Measurements from ENCODE around the gene F3. TPM values are rescaled to one million over a fixed set of nuclear protein-coding genes. Genes with fewer than 3 reads are reported as not detected.

The F3 gene
- 6.9 and 24.0 TPM in 2 replicates for total RNA-seq (ENCODE audit: low replicate concordance)

DNA sequence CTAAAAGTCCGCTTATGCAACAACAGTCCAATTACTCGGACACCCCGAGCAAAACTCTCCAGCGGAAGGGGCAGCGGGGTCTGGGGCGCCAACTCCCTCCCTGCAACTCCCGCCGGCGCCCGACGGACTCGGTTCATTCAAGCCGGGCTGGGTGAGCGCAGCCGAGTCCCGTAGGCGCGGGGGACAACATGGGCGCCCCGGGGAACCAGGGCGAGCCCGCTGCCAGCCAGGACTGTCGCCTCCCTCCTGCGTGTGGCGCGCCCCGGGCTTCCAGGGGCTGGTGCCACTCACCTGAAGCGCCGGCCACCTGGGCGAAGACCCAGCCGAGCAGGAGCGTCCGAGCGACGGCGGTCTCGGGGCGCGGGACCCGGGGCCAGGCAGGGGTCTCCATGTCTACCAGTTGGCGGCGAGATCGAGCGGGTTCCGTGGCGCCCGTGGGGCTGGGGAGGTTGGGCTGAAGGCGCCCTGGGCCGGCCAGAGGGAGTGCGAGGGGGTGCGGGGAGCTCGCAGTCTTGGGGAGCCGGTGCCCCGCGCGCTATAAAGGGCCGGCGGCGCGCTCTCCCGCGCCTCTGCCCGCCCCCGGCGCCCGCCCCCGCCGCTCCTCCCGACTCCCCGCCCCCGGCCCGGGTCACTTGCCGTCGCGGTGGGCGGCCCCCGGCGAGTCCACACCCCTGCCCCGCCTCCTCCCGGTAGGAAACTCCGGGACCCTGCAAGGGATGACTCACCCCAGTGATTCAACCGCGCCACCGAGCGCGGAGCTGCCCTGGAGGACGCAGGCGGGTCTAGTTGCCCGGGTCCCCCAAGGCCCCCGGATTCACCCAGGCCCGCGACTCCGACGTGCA is at the start of gene F3:
F3 (minus strand) TSS at position 514 of the 842 bp plus-strand sequence; CDS start at position 391, 123 bp downstream.
- TF ChIP-seq, protein P1, sequence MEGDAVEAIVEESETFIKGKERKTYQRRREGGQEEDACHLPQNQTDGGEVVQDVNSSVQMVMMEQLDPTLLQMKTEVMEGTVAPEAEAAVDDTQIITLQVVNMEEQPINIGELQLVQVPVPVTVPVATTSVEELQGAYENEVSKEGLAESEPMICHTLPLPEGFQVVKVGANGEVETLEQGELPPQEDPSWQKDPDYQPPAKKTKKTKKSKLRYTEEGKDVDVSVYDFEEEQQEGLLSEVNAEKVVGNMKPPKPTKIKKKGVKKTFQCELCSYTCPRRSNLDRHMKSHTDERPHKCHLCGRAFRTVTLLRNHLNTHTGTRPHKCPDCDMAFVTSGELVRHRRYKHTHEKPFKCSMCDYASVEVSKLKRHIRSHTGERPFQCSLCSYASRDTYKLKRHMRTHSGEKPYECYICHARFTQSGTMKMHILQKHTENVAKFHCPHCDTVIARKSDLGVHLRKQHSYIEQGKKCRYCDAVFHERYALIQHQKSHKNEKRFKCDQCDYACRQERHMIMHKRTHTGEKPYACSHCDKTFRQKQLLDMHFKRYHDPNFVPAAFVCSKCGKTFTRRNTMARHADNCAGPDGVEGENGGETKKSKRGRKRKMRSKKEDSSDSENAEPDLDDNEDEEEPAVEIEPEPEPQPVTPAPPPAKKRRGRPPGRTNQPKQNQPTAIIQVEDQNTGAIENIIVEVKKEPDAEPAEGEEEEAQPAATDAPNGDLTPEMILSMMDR (IDR thresholded peaks at IDR 0.05; ENCODE audit: insufficient read depth, low read length), result peak; percentile 3
- peak; percentile 68 for DNase-seq (ENCODE audit: low read depth)

DNA sequence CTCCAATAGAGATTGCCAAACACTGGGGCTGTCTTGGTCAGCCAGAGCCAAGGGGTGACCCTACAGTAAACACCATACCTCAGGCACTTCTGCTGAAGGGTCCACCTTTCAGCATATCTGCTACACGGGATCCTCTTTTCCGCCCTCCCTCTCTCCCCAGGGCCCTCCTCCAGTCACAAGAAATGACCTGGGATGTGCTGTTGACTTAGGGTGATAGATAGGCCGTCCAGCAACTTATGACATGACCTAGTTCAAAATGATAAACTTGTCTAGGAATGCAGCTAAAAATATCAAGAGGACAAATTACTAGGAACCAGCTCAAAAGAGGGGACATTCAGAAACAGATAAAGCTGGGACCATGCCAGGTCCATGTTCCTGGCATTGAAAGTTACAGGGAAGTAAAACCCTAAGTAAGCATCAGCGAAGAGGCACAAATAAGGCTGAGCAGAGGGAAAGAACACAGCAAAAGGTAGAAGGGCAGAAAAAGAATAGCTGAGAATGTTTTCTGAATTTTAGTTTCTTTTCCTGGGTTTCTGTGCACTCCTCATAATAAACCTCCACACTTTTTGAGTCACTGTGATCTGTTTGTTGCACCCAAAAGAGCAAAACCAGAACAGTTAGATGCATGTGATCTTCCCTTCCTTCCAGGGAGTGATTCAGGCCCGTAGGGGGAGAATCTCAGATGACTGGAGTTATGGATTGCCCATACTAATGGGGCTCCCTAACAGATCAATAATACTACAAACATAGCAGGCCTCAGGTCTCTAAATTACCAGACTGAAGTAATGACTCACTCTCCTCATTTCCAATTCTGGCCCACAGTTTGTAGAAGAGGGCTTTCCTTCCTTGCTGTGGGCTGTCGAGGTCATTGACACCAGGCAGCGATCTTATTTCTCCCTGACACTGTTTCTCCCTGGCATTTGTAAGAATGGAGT is 48.9 kb upstream of the F3 start:
- no peak for DNase-seq (ENCODE audit: low read depth)
- TF ChIP-seq, protein P1 (IDR thresholded peaks at IDR 0.05; ENCODE audit: insufficient read depth, low read length), result no peak
- H3K4me3 ChIP-seq (ENCODE audit: low read depth, low read length), result no peak overlapping the region

More for the DNA sequence above, at the start of gene F3:
- H3K4me3 ChIP-seq (ENCODE audit: low read depth, low read length), result peak within 1 kb of the TSS; percentile 73

DNA sequence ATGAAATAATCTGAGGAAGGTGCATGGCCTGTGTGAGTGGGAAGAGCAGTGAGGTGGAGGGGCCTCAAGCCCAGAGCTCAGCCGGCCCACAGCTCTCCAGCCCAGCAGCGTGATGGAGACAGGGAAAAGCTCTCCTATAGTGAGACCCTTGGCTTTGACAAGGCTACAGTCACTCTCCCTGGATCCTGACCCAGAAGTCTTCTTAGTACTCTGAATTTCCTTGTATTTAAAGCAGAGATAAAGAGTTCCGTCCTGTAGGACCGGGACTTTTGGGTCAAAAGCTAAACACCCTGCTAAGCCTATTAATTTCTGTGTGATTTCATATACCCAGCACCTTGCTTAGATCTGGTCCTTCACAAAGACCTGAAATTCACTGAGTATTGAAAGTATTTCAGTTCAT is 48.2 kb upstream of the F3 start:
- no peak overlapping the region for H3K4me3 ChIP-seq (ENCODE audit: low read depth, low read length)
- TF ChIP-seq, protein P1 (IDR thresholded peaks at IDR 0.05; ENCODE audit: insufficient read depth, low read length), result no peak
- DNase-seq (ENCODE audit: low read depth), result no peak

DNA sequence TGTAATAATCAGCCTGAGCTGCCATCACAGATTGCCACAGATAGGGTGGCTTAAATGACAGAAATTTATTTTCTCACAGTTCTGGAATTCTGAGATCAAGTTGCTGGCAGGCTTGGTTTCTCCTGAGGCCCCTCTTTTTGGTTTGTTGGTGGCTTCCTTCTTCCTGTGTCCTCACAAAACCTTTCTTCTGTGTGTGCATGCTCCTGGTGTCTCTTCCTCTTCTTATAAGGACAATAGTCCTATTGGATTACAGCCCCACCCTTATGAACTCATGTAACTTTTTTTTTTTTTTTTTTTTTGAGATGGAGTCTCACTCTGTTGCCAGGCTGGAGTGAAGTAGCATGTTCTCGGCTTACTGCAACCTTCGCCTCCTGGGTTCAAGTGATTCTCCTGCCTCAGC is 41.0 kb upstream of the F3 start:
- no peak for DNase-seq (ENCODE audit: low read depth)
- TF ChIP-seq, protein P1 (IDR thresholded peaks at IDR 0.05; ENCODE audit: insufficient read depth, low read length), result no peak
- H3K4me3 ChIP-seq (ENCODE audit: low read depth, low read length), result no peak overlapping the region

DNA sequence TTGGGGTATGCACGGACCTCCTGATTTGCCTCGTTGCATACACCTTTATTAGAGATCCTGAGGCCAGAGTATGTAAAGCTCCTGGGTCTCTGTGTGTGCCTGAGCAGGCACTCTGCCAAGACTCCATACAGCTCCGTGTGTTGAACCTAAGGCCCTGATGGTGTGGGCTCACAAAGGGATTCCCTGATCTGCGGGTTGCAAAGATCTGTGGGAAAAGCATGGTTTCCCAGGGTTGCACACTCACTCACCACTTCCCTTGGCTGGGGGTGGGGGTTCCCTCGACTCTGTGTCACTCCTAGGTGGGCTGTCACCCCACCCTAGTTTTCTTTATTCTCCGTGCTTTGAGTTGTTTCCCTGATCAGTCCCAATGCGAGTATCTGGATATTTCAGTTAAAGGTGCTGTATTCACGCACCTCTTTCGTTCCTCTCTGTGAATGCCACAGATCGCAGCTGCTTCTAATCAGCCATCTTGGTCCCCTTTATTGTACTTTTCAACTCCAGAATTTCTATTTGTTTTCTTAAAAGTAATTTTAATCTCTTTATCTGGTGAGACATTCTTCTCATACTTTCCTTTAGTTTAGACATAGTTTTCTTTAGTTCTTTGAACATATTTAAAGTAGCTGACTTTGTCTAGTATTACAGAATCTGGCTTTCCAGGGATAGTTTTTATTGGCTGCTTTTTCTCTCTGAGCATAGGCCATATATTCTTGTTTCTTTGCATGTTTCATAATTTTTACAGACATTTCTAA is 39.0 kb upstream of the F3 start:
- no peak overlapping the region for H3K4me3 ChIP-seq (ENCODE audit: low read depth, low read length)
- TF ChIP-seq, protein P1 (IDR thresholded peaks at IDR 0.05; ENCODE audit: insufficient read depth, low read length), result no peak
- DNase-seq (ENCODE audit: low read depth), result peak; percentile 76

DNA sequence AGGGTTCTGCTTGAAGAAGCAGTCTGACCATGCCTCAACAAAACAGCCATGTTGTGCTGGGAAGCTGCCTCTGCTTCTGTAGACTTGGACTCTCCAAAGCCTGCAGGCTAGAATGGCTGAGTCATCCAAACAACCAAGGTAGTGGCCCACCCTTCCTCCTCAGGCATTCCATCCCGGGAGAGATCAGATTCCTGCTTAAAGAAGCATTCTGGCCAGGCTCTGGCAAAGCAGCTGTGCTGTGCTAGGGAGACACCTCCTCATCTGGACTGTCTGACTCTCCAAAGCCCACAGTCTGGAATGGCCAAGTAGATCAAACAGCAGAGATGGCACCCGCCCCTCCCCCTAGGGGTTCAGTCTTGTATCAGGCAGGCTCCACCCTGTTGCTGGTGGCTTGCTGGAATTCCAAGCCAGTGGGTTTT is 38.3 kb upstream of the F3 start:
- TF ChIP-seq, protein P1 (IDR thresholded peaks at IDR 0.05; ENCODE audit: insufficient read depth, low read length), result no peak
- DNase-seq (ENCODE audit: low read depth), result peak; percentile 95
- H3K4me3 ChIP-seq (ENCODE audit: low read depth, low read length), result no peak overlapping the region

Data from fibroblast of the aortic adventitia (primary cell).